Erythroblast (primary cell): ENCODE data around the gene AVL9.

Source experiments
- GATA1 ChIP-seq: IDR thresholded peaks from 2 replicates; pipeline ENCODE4 v1.6.1; 2011; ENCODE audit warnings: low read depth, mild to moderate bottlenecking, control low read depth, low read length, moderate library complexity
- POLR2A ChIP-seq: IDR thresholded peaks from 2 replicates; pipeline ENCODE4 v1.6.1; 2011; ENCODE audit warnings: mild to moderate bottlenecking, low read length

GRCh38 chr7:32474008-32474407 is 21.3 kb upstream of the AVL9 start:
- TF ChIP-seq POLR2A (no peak), GATA1 (no peak)
